ENCODE results near the gene RAPGEF4.

The RAPGEF4 gene

GRCh38 chr2:172735582-172736423 is at the start of gene RAPGEF4:
Gene RAPGEF4 (plus strand): TSS chr2:172735845. CDS start chr2:172735984, 139 bp downstream.
- DNase-seq (ENCODE audit: low read depth in 1 of 2, low spot score in 1 of 2) = no peak

GRCh38 chr2:172693037-172693436 is 42.6 kb upstream of the RAPGEF4 start:
- peak in 1 of 2 donors; percentile 62 for DNase-seq (ENCODE audit: low read depth in 1 of 2, low spot score in 1 of 2)

GRCh38 chr2:172693529-172694455 is 41.9 kb upstream of the RAPGEF4 start:
- no peak for DNase-seq (ENCODE audit: low read depth in 1 of 2, low spot score in 1 of 2)

GRCh38 chr2:172697296-172697695 is 38.3 kb upstream of the RAPGEF4 start:
- DNase-seq (ENCODE audit: low read depth in 1 of 2, low spot score in 1 of 2) = no peak

- peak in 1 of 2 donors; percentile 51 for DNase-seq (ENCODE audit: low read depth in 1 of 2, low spot score in 1 of 2)
These were observed 37.4 kb upstream of the RAPGEF4 start for GRCh38 chr2:172698041-172698863.

GRCh38 chr2:172701250-172701649 is 34.4 kb upstream of the RAPGEF4 start:
- DNase-seq (ENCODE audit: low read depth in 1 of 2, low spot score in 1 of 2) = no peak

- no peak for DNase-seq (ENCODE audit: low read depth in 1 of 2, low spot score in 1 of 2)
These were observed 33.2 kb upstream of the RAPGEF4 start for GRCh38 chr2:172702451-172702850.

- no peak for DNase-seq (ENCODE audit: low read depth in 1 of 2, low spot score in 1 of 2)
These were observed 31.3 kb upstream of the RAPGEF4 start for GRCh38 chr2:172704072-172704936.

- no peak for DNase-seq (ENCODE audit: low read depth in 1 of 2, low spot score in 1 of 2)
These were observed 30.3 kb upstream of the RAPGEF4 start for GRCh38 chr2:172705352-172705751.

GRCh38 chr2:172708247-172708646 is 27.4 kb upstream of the RAPGEF4 start:
- DNase-seq (ENCODE audit: low read depth in 1 of 2, low spot score in 1 of 2) = no peak

- DNase-seq (ENCODE audit: low read depth in 1 of 2, low spot score in 1 of 2) = no peak
These were observed 25.9 kb upstream of the RAPGEF4 start for GRCh38 chr2:172709566-172710291.

- DNase-seq (ENCODE audit: low read depth in 1 of 2, low spot score in 1 of 2) = peak in 1 of 2 donors; percentile 42
These were observed 25.0 kb upstream of the RAPGEF4 start for GRCh38 chr2:172710584-172711047.

- no peak for DNase-seq (ENCODE audit: low read depth in 1 of 2, low spot score in 1 of 2)
These were observed 24.5 kb upstream of the RAPGEF4 start for GRCh38 chr2:172711110-172711509.

- DNase-seq (ENCODE audit: low read depth in 1 of 2, low spot score in 1 of 2) = no peak
These were observed 23.4 kb upstream of the RAPGEF4 start for GRCh38 chr2:172712251-172712650.

- no peak for DNase-seq (ENCODE audit: low read depth in 1 of 2, low spot score in 1 of 2)
These were observed 22.2 kb upstream of the RAPGEF4 start for GRCh38 chr2:172713365-172713875.

GRCh38 chr2:172722481-172722880 is 13.2 kb upstream of the RAPGEF4 start:
- DNase-seq (ENCODE audit: low read depth in 1 of 2, low spot score in 1 of 2) = no peak

GRCh38 chr2:172723286-172723685 is 12.4 kb upstream of the RAPGEF4 start:
- DNase-seq (ENCODE audit: low read depth in 1 of 2, low spot score in 1 of 2) = no peak

- no peak for DNase-seq (ENCODE audit: low read depth in 1 of 2, low spot score in 1 of 2)
These were observed 10.9 kb upstream of the RAPGEF4 start for GRCh38 chr2:172724724-172725123.

- DNase-seq (ENCODE audit: low read depth in 1 of 2, low spot score in 1 of 2) = no peak
These were observed 10.4 kb upstream of the RAPGEF4 start for GRCh38 chr2:172725284-172725683.
